Neural progenitor cell (in vitro differentiated cells): ENCODE data around the gene MAP2K1. TPM values are rescaled to one million over a fixed set of nuclear protein-coding genes. Genes with fewer than 3 reads are reported as not detected.

Source experiments
- DNase-seq: peaks from one replicate; pipeline ENCODE4 v3.0.0-alpha.2; 2016; ENCODE audit warnings: low spot score
- H2AFZ ChIP-seq: fragments of 200-600 bp; sonication (generic); replicated peaks from 2 replicates; pipeline ENCODE4 v1.6.1; 2016; ENCODE audit warnings: antibody characterized with exemption
- H3F3A ChIP-seq: fragments of 200-600 bp; sonication (generic); 2 replicates; pipeline ENCODE4 v1.6.1; 2016; ENCODE audit warnings: antibody characterized with exemption, low read depth
- H3K27ac ChIP-seq: fragments of 200-600 bp; sonication (generic); 2 replicates; pipeline ENCODE4 v1.5.1; 2016; ENCODE audit warnings: mild to moderate bottlenecking
- H3K27me3 ChIP-seq: fragments of 200-600 bp; sonication (generic); 2 replicates; pipeline ENCODE4 v1.6.1; 2016; ENCODE audit warnings: mild to moderate bottlenecking, moderate library complexity
- H3K36me3 ChIP-seq: fragments of 200-600 bp; sonication (generic); 2 replicates; pipeline ENCODE4 v1.5.1; 2016
- H3K4me1 ChIP-seq: fragments of 200-600 bp; sonication (generic); 2 replicates; pipeline ENCODE4 v1.6.1; 2016; ENCODE audit warnings: mixed run types
- H3K4me2 ChIP-seq: fragments of 200-600 bp; sonication (generic); 2 replicates; pipeline ENCODE4 v1.6.1; 2016
- H3K4me3 ChIP-seq: fragments of 200-600 bp; sonication (generic); 2 replicates; pipeline ENCODE4 v1.5.1; 2016
- H3K79me2 ChIP-seq: fragments of 200-600 bp; sonication (generic); 2 replicates; pipeline ENCODE4 v1.6.1; 2016; ENCODE audit warnings: low read depth
- H3K9ac ChIP-seq: fragments of 200-600 bp; sonication (generic); 2 replicates; pipeline ENCODE4 v1.6.1; 2016
- H3K9me3 ChIP-seq: fragments of 200-600 bp; sonication (generic); 2 replicates; pipeline ENCODE4 v1.5.1; 2016; ENCODE audit warnings: low read depth
- H4K20me1 ChIP-seq: fragments of 200-600 bp; sonication (generic); 2 replicates; pipeline ENCODE4 v1.6.1; 2016; ENCODE audit warnings: low read depth
- H3K27ac Mint-ChIP-seq: 3 replicates; pipeline ENCODE4 v1.8.0; 2021; ENCODE audit warnings: mixed read lengths
- H3K27me3 Mint-ChIP-seq: 2 replicates; pipeline ENCODE4 v1.8.0; 2022; ENCODE audit warnings: low read depth, mild to moderate bottlenecking, inconsistent platforms, moderate library complexity, mixed read lengths; ENCODE audit not compliant: insufficient read depth
- H3K36me3 Mint-ChIP-seq: 3 replicates; pipeline ENCODE4 v1.8.0; 2021; ENCODE audit warnings: mixed read lengths
- H3K4me1 Mint-ChIP-seq: 3 replicates; pipeline ENCODE4 v1.8.0; 2021; ENCODE audit warnings: mixed read lengths
- H3K4me3 Mint-ChIP-seq: 3 replicates; pipeline ENCODE4 v1.8.0; 2021; ENCODE audit warnings: mild to moderate bottlenecking, moderate library complexity, mixed read lengths
- H3K9me3 Mint-ChIP-seq: 3 replicates; pipeline ENCODE4 v1.8.0; 2020; ENCODE audit warnings: mixed read lengths
- EZH2 ChIP-seq: fragments of 200-600 bp; sonication (generic); IDR thresholded peaks from 2 replicates; pipeline ENCODE4 v1.6.1; 2017; ENCODE audit warnings: antibody characterized with exemption, mild to moderate bottlenecking, moderate library complexity
- EZH2phosphoT487 ChIP-seq: fragments of 200-600 bp; sonication (generic); IDR thresholded peaks from 2 replicates; pipeline ENCODE4 v1.6.1; 2017; ENCODE audit warnings: antibody characterized with exemption
- total RNA-seq: library from RNA; depleted of rRNA; stranded (reverse); fragments of >200 nt; gene quantifications from 2 replicates; pipeline ENCODE4 v1.2.3, GENCODE V29; 2015; ENCODE audit warnings: low replicate concordance
- TF ChIP-seq, protein P1 (sequence below): fragments of 200-600 bp; sonication (generic); IDR thresholded peaks from 2 replicates; pipeline ENCODE4 v1.5.1; 2017; ENCODE audit warnings: antibody characterized with exemption, mild to moderate bottlenecking

The MAP2K1 gene
- total RNA-seq, 1 donor from 2014 or later, result 55.2 TPM

DNA sequence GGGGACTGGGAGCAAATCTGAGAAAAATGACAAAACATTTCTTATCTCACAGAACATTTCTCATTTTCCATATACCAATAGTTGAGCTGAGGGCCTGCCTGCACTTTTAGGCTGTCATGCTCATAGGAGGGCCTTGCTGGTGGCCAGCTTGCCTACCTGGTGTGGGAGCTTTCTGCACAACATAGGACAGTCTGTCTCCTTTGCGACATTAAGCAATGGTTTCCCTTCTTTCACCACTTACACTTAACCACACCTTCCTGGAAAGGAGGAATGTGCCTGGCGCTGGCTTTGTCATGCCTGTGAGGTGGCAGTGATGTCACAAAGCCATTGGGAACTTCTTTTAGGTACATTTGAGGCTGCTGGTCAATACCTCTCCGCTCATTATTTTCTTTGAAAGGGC lies 105.1 kb downstream of the MAP2K1 start:
- TF ChIP-seq, protein P1, sequence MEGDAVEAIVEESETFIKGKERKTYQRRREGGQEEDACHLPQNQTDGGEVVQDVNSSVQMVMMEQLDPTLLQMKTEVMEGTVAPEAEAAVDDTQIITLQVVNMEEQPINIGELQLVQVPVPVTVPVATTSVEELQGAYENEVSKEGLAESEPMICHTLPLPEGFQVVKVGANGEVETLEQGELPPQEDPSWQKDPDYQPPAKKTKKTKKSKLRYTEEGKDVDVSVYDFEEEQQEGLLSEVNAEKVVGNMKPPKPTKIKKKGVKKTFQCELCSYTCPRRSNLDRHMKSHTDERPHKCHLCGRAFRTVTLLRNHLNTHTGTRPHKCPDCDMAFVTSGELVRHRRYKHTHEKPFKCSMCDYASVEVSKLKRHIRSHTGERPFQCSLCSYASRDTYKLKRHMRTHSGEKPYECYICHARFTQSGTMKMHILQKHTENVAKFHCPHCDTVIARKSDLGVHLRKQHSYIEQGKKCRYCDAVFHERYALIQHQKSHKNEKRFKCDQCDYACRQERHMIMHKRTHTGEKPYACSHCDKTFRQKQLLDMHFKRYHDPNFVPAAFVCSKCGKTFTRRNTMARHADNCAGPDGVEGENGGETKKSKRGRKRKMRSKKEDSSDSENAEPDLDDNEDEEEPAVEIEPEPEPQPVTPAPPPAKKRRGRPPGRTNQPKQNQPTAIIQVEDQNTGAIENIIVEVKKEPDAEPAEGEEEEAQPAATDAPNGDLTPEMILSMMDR, result no peak
- TF ChIP-seq EZH2, result no peak
- TF ChIP-seq EZH2phosphoT487, result no peak
- Histone ChIP-seq H3K4me3 (no peak overlapping the region), H2AFZ (no peak overlapping the region), H3K9ac (no peak overlapping the region), H3K4me1 (peaks cover 2% of the 10 kb centered on the region), H3K9me3 (no peaks in the 10 kb centered on the region), H3F3A (peaks cover 21% of the 10 kb centered on the region), H3K27ac (no peak overlapping the region), H4K20me1 (no peaks in the 10 kb centered on the region), H3K79me2 (peaks cover 16% of the 10 kb centered on the region), H3K4me2 (no peak overlapping the region), H3K27me3 (no peaks in the 10 kb centered on the region), H3K36me3 (peaks cover 4% of the 10 kb centered on the region)
- Mint-ChIP-seq H3K27me3 (no peaks in the 10 kb centered on the region), H3K9me3 (no peaks in the 10 kb centered on the region), H3K4me1 (no peaks in the 10 kb centered on the region), H3K4me3 (no peak overlapping the region), H3K36me3 (peaks cover 9% of the 10 kb centered on the region), H3K27ac (no peak overlapping the region)
- no peak for DNase-seq

DNA sequence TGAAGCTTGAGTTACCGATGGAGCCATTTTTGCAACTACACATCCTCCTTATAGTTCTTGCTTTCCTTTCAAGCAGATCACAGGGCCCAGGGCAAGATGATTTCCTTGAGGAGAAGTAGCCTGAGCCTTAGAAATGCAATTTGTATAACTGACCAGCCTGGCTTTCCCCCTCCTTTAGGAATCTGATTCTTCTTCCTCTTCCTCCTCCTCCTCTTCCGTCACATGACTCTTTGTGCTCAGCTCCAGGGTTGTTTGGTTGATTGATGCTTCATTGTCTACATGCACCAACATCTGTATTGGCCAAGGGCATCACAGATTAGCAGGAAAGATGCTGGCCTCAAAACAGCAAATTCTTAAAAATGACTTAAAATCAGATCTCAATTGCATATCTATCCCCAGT lies 107.5 kb downstream of the MAP2K1 start:
- Mint-ChIP-seq H3K9me3 (no peaks in the 10 kb centered on the region), H3K4me3 (no peak overlapping the region), H3K4me1 (peaks cover 14% of the 10 kb centered on the region), H3K27me3 (no peaks in the 10 kb centered on the region), H3K36me3 (peaks cover 11% of the 10 kb centered on the region), H3K27ac (no peak overlapping the region)
- H2AFZ ChIP-seq, result no peak overlapping the region
- no peaks in the 10 kb centered on the region for H3K27me3 ChIP-seq
- H3K36me3 ChIP-seq, result peaks cover 4% of the 10 kb centered on the region
- H3K27ac ChIP-seq, result no peak overlapping the region
- no peak for DNase-seq
- peaks cover 3% of the 10 kb centered on the region for H3K4me1 ChIP-seq
- H4K20me1 ChIP-seq, result peaks cover 15% of the 10 kb centered on the region
- H3K79me2 ChIP-seq, result peaks cover 21% of the 10 kb centered on the region
- peaks cover 44% of the 10 kb centered on the region for H3F3A ChIP-seq
- H3K9me3 ChIP-seq, result no peaks in the 10 kb centered on the region
- H3K4me3 ChIP-seq, result no peak overlapping the region
- TF ChIP-seq EZH2phosphoT487, result no peak
- no peak for TF ChIP-seq EZH2
- TF ChIP-seq, protein P1, result no peak
- H3K4me2 ChIP-seq, result no peak overlapping the region
- no peak overlapping the region for H3K9ac ChIP-seq

DNA sequence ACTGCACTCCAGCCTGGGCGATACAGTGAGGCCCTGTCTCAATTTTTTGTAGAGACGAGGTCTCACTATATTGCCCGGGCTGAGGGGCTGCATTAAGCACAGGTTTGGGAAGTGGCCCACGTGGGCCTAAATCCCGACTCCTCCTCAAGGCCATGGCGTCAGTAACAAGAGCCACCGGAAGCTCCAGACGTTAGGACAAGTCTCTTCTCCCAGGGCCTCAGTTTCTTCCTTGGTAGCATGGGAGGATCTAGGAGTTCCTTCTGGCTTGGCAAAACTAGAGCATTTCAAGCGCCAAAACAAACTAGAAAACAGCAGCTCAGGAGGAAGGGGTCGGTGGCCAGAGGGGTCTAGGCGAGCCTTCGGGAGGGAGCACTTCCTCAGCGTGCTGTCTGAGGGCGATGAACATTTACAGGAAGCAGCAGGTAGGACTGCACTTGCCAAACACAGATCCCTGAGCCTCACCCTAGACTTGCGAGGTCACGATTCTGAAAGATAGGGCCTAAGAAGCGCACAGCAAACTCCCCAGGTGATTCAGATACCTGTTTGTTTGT lies 110.3 kb downstream of the MAP2K1 start:
- Histone ChIP-seq H3F3A (peaks cover 68% of the 10 kb centered on the region), H4K20me1 (peaks cover 38% of the 10 kb centered on the region), H3K9ac (peak overlapping the region; percentile 77), H3K4me1 (peaks cover 3% of the 10 kb centered on the region), H3K79me2 (peaks cover 37% of the 10 kb centered on the region), H3K4me2 (peak overlapping the region; percentile 96), H3K27me3 (no peaks in the 10 kb centered on the region), H2AFZ (peak overlapping the region; percentile 54), H3K36me3 (peaks cover 12% of the 10 kb centered on the region), H3K4me3 (peak overlapping the region; percentile 94), H3K27ac (peak overlapping the region; percentile 83), H3K9me3 (no peaks in the 10 kb centered on the region)
- no peak for DNase-seq
- Mint-ChIP-seq H3K4me3 (peak overlapping the region; percentile 92), H3K36me3 (peaks cover 19% of the 10 kb centered on the region), H3K27ac (peak overlapping the region; percentile 94), H3K27me3 (no peaks in the 10 kb centered on the region), H3K9me3 (no peaks in the 10 kb centered on the region), H3K4me1 (peaks cover 14% of the 10 kb centered on the region)
- TF ChIP-seq EZH2 (no peak), EZH2phosphoT487 (no peak)
- TF ChIP-seq, protein P1, result no peak
